Ovary (tissue), 3 donors: ENCODE data around the gene AGPAT4.

Experiments used
- EP300 ChIP-seq: sonication (generic); formaldehyde crosslinking; IDR thresholded peaks from one replicate; pipeline ENCODE4 v1.6.1; 2017; ENCODE audit warnings: antibody characterized with exemption
- POLR2A ChIP-seq: fragments of 450-650 bp; IDR thresholded peaks from one replicate; pipeline ENCODE4 v1.6.1; 2017; ENCODE audit warnings: antibody characterized with exemption, mild to moderate bottlenecking, moderate library complexity
- TF ChIP-seq, protein P1 (sequence below), 3 donors: fragments of 450-650 bp in 2 of 3; fragments of 200-600 bp in 1 of 3; IDR thresholded peaks; one replicate each; pipeline versions ENCODE4 v1.5.1 to v1.8.0; 2016 to 2022; ENCODE audit warnings: antibody characterized with exemption in 3 of 3, mild to moderate bottlenecking in 1 of 3
- donor health status: DM: no; HTN: no; CAD: no.

DNA sequence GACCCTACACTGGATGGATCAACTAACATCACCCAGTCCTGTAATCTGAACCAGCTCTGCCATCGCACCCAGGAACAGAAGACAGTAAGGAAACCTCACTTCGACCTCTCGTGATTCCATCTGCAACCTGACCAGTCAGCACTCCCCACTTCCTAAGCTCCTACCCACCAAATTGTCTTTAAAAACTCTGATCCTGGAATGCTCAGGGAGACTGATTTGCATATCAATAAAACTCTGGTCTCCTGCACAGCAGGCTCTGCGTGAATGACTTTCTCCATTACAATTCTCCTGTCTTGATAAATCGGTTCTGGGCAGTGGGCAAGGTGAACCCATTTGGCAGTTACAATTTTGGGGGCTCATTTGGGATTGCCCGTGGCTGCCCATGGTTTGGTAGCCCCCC lies 18.3 kb upstream of the AGPAT4 start:
- TF ChIP-seq, protein P1, sequence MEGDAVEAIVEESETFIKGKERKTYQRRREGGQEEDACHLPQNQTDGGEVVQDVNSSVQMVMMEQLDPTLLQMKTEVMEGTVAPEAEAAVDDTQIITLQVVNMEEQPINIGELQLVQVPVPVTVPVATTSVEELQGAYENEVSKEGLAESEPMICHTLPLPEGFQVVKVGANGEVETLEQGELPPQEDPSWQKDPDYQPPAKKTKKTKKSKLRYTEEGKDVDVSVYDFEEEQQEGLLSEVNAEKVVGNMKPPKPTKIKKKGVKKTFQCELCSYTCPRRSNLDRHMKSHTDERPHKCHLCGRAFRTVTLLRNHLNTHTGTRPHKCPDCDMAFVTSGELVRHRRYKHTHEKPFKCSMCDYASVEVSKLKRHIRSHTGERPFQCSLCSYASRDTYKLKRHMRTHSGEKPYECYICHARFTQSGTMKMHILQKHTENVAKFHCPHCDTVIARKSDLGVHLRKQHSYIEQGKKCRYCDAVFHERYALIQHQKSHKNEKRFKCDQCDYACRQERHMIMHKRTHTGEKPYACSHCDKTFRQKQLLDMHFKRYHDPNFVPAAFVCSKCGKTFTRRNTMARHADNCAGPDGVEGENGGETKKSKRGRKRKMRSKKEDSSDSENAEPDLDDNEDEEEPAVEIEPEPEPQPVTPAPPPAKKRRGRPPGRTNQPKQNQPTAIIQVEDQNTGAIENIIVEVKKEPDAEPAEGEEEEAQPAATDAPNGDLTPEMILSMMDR (IDR thresholded peaks at IDR 0.05) = no peak
- TF ChIP-seq POLR2A (no peak), EP300 (no peak)
